Retina (tissue), 1 donor: Measurements from ENCODE around the gene TMEM178A.

ENCODE experiments used
- DNase-seq: peaks from one replicate; pipeline ENCODE4 v3.0.0-alpha.2; 2016

TMEM178A gene

DNA sequence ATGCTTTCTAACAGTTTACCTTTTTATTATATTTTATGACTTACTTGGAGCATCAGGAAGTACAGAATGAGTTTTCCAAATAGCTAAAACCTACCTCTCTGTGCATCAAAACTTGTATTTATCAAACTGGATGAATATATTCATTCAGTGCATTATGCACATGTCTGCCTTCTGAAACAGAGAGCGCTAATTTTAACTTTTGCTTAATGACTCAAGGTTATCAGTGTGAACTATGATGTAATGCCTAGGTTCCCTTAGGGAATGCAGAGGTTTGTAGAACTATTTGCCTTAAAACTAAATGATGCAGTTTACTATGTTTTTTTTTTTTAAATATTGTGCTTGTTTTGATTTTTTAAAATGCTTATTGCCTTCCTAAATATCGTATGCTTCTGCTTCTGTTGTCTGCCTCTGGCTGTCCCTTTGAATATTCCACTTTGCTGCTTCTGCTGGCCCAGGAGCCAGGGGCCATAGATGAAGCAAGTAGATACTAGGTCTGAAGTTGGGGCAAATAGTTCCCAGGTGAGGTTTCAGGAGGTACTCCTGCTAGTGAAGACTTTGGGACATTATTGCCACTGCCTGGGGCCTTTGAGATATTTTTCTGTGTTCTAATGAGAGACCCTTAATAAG, 16.5 kb downstream of the TMEM178A start:
- DNase-seq: no peak

DNA sequence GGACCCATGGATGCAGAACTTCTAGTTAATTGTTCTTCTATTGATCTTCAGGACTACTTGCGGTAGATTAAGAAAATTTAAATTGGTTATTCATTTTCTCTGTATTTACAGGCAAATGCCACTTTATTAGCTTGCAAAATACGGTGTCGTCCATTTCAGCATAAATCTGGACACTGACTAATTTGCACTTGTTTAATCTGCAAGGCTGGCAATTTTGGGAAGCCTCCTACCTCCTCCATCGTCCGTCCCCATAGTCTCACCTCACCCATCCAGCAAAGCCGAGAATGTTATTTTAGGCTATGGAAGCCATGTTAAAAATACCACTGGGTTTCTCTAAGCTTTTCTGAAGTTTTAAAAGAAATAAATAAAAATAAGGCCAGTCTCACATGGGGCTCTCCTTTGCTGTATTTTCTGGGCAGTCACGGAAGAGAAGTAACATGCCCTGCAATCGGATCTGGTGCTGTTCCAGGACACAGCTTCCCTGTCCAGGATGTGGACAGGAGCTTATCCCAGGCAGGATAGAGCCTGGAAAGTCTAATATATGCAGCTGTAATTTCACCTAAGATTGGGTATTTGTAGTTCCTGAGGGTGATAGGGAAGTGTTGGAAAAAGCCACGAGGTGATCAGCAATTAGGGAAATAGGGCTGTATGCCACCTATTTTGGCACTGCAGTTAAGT, 17.4 kb downstream of the TMEM178A start:
- no peak for DNase-seq

GRCh38 chr2:39684464-39684863, 18.7 kb downstream of the TMEM178A start:
- DNase-seq: no peak

DNA sequence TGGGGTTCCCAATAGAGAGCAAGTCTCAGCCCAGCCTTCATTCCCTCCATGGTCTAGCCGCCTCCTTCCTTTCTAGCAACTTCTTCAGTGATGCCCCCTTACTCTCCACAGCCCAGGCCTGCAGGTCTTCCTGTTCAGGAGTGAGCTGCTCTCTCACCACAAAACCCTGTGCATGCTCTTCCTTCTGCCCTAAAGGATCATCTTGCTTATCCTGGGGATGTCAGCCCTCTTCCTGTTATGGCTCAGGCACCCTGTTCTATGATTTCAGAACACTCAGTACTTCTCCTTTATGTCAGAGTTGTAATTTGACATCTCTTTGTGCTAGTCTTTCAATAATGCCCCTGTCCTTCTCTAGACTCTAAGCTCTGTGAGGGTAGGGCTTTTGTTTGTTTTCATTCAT, 19.4 kb downstream of the TMEM178A start:
- no peak for DNase-seq

DNA sequence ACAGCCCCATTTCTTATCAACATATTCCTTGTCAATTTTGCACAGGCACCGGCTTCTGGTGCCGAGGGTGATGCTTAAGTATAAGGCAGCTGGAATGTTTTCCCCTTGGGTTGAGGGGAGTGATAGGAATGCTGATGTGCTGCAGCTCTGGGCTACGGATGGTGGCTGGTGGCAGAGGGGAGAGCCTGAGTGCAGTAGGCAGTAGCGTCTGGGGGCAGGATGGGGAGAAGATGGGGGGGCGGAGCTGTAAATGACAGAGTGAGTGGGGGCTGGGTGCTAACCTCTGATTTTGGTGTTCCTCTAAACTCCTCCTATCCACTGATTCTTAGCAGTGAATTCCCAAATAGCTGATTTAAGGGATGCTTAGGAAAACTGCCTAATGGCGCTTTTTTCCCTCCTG, 20.7 kb downstream of the TMEM178A start:
- no peak for DNase-seq

GRCh38 chr2:39688181-39688580, 22.5 kb downstream of the TMEM178A start:
- no peak for DNase-seq

GRCh38 chr2:39689272-39689841, 23.6 kb downstream of the TMEM178A start:
- DNase-seq: no peak

GRCh38 chr2:39689876-39690275, 24.2 kb downstream of the TMEM178A start:
- no peak for DNase-seq

DNA sequence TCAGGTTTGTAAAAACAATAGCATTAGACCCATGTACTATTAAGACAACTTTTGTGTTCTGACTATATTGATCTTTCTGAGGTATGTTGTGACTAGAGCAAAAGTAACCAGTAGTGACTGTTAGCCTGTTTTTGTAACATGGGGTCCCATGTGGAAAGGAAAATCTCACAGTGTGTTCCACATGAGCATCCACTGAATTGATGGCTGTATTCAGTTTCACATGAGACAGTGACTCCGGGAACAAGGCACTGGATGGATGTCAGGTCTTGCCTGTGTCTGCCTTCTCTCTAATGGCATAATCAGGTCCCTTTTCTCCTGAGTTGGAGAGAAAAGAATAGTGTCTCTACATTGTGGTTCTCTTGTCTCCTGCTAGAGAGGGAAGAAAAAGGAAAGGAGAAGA, 27.5 kb downstream of the TMEM178A start:
- DNase-seq: no peak

- peak; percentile 39 for DNase-seq
Measured at GRCh38 chr2:39696101-39696553, 30.4 kb downstream of the TMEM178A start.

GRCh38 chr2:39696838-39697237, 31.1 kb downstream of the TMEM178A start:
- DNase-seq: peak; percentile 26

GRCh38 chr2:39697454-39697853, 31.7 kb downstream of the TMEM178A start:
- no peak for DNase-seq

DNA sequence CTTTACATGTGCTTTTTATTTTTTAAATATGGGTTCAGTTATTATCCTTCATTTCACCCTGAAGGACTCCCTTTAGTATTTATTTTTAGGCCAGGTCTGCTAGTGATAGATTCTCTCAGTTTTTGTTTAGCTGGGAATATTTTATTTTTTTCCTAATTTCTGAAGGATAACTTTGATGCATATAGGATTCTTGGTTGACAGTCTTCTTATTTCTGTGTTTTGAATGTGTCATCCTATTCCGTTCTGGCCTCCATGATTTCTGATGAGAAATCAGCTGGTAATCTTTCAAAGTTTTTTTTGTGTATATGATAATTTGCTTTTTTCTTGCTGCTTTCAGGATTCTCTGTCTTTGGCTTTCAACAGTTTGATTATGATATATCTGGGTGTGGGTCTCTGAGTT, 35.4 kb downstream of the TMEM178A start:
- DNase-seq: no peak

DNA sequence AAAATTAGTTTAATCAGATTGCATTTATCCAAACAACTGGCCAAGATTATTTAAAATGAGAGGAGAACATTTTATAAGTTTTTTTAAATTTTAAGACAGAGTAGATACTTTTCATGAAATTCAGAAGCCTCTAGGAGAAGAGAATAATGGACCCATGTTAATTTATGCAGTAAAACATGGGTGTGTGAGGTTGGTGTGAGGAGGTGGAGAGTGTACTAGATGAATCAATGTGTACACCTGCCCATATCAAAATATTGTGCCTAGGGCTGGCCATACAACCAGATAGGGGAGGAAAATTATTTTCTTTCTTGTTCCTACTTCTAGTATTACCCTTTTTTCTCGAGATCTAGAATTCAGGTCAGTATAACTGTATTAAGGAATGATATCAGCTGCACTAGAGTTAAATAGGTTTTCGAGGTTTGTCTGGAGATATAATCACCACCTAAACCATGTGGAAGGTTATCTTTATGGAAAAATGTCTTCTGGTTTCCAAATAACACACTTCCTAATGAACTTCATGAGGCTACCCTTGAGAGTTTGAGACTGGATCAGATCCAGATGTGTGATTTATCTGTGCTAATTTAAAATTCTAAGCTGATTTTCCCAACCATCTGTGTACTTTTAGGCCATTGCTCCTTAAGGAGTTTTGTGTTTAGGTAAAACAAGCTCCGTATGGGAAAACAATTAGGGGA, 37.6 kb downstream of the TMEM178A start:
- DNase-seq: no peak

DNA sequence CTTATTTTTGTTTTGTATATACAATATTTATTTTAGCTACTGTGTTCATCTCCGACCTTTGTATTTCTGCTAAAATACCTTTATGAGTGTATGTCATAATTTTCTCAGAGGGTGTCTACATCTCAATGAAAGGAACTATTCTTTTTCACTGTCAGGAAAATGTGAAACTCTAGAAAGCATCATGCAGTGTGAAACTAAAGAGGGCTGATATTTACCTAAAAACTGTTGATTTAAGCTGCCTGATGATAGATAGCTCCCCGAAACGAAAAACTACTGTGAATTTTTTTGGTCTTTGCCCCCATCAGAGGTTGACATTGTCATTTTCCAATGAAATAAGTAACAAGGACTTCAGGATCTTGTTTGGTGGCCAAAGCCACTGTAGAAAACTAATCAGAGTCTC, 38.8 kb downstream of the TMEM178A start:
- DNase-seq: no peak

DNA sequence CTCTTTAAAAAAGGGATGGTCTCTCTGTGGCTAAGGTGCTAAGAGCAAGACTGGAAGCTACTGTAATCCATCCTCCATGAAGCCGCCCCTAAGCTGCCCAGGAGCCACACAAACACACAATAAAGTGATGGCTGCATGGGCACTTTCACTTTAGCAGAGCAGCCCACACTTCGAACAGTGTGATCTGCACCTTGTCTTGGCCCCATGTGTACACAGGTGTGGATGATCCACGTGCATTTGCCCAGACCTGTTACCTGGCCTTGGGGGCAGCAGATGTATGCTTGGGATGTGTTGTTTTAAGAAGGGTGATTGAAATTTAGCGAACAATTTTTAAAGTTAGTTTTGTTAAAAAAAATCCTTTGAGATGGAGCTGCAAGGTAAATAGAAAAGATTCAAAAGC, 39.9 kb downstream of the TMEM178A start:
- no peak for DNase-seq

- no peak for DNase-seq
Measured at GRCh38 chr2:39706312-39706711, 40.6 kb downstream of the TMEM178A start.

DNA sequence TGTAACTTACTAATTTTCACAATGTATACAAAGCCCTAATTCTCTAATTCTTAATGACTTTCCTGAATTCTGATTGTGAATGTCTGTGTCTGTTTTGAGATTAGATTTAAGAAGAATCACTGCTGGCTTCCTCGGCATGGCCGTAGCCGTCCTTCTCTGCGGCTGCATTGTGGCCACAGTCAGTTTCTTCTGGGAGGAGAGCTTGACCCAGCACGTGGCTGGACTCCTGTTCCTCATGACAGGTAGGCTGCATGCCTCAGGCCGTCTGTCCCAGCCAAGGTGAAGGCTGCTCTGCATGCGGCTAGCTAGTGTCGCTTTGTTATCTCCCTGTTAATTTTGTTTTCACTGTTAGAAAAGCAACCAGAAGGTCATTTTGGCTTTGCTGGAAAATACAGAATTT, 41.2 kb downstream of the TMEM178A start:
- DNase-seq: no peak

- no peak for DNase-seq
Measured at GRCh38 chr2:39708003-39708402, 42.3 kb downstream of the TMEM178A start.

DNA sequence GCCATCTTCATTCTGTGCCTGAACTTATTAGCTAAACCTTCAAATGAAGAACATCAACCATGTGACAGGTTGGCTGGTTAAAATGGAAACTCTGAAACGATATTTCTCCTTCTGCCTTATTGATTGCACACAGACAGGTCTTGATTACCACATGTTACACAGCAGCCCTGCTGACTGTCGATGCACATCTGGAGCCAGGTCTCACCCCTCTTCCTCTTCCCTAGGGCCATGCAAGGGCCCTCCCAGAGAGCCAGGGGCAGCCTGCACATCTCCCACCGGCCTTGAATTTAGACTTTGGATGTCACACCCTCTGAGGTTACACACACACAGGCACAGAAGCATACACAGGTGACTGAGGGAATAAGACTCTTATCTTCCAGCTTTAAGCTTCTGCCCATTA, 45.1 kb downstream of the TMEM178A start:
- DNase-seq: no peak

DNA sequence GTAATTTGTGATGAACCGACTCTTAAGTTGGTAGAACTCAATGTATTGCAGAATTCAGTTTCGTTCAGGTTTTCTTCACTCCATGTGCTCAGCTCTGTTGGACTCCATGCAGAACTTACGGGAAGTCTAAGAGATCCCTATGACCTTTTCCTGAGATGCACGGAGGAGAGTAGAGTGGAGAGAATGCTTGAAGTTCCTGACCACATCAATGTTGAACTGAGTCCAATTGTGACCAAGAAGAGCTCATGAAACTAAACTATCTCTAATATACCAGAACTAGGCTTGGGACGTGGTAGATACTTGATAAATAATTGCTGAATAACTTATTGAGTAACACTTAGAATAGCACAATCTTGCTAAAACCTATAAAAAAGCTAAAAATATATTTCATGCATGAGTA, 47.2 kb downstream of the TMEM178A start:
- no peak for DNase-seq

DNA sequence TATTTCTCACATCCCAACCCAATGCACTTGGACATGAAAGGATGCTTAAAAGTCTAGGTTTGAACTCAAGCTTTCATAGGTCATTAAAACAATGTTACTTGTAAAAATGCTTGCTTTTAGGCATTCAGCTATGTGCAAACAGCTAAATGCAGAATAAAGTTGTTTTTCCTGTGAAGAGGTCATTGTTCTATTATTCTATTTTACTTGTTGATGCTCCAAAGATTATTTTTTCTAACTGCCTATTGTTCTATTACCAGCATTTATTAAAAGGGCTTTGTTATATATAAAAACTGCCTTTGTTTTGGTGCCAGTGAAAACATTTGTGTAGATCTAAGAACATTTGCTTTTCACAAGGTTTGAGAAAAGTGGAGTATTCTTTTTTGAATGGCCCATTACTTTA, 49.4 kb downstream of the TMEM178A start:
- DNase-seq: no peak

- DNase-seq: no peak
Measured at GRCh38 chr2:39715822-39716221, 50.1 kb downstream of the TMEM178A start.

- no peak for DNase-seq
Measured at GRCh38 chr2:39717067-39717466, 51.4 kb downstream of the TMEM178A start.
